HAP-1 (cell line): ENCODE data around the gene WNT9A.

ENCODE experiments used
- DNase-seq, 2 experiments: peaks; one replicate each; pipeline ENCODE4 v3.0.0-alpha.2; 2016 to 2020; ENCODE audit warnings: low spot score in 2 of 2
- H3K27me3 ChIP-seq: fragments of 250-450 bp; sonication (Bioruptor Pico); 2 replicates; pipeline ENCODE4 v1.5.1; 2020; ENCODE audit warnings: low read depth, mild to moderate bottlenecking, moderate library complexity
- H3K36me3 ChIP-seq: fragments of 250-450 bp; sonication (Bioruptor Pico); replicated peaks from 2 replicates; pipeline ENCODE4 v1.5.1; 2020; ENCODE audit warnings: mild to moderate bottlenecking
- H3K4me1 ChIP-seq: fragments of 250-450 bp; sonication (Bioruptor Pico); 2 replicates; pipeline ENCODE4 v1.5.1; 2020; ENCODE audit warnings: mild to moderate bottlenecking
- H3K4me3 ChIP-seq: fragments of 250-450 bp; sonication (Bioruptor Pico); 2 replicates; pipeline ENCODE4 v1.5.1; 2020; ENCODE audit warnings: mild to moderate bottlenecking, moderate library complexity
- H3K9me3 ChIP-seq: fragments of 250-450 bp; sonication (Bioruptor Pico); 2 replicates; pipeline ENCODE4 v1.5.1; 2020; ENCODE audit warnings: mild to moderate bottlenecking, moderate library complexity
- in situ Hi-C: fragments of 300-500 bp; cut with MboI; formaldehyde crosslinking; loops from 3 replicates; pipeline ENCODE4 v1.14.3; 2020; ENCODE audit warnings: low sequenced_read_pairs, inconsistent platforms, mixed read lengths

The WNT9A gene

GRCh38 chr1:227949341-227949921, 1.7 kb upstream of the WNT9A start:
- in situ Hi-C loops: no loop called here
- Histone ChIP-seq H3K4me3 (no peak overlapping the region), H3K4me1 (no peaks in the 10 kb centered on the region), H3K9me3 (no peaks in the 10 kb centered on the region), H3K27me3 (no peaks in the 10 kb centered on the region), H3K36me3 (no peaks in the 10 kb centered on the region)
- no peak for DNase-seq

DNA sequence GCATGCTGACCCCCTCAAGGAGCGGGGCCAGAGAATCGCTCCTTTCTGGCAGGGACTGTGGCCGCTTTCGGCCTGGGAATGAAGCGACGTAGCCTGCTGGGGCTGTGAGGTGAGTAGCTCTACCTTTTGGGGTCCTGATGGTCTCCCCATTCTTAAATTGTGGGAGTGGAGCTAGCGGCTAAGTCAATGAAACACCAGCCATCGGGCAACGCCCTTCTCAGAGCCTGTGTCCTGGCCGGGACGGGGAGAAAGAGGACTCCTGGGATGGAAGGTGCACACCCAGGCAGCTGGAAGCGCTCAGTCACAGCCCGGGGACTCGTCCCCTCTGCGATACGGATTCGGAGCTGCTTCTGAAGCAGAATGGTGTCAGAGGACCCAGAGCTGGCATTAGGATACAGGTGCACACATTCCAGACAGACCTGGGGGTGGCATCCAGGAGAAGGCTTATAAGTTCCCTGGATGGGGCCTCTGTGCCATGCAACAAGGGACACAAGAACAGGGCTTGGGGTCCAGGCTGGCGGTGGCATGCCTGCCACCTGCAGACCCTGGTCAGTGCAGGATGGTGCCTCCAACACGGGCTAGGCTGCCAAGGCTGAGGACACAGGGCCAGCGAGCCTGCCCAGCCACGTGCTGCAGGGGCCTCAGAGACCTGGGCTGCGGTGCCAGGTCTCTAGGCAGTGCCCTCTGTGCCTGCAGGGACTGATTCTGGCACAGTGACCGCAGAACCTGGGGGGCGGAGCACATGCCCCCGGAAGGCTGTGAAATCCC, 945 bp upstream of the WNT9A start:
- Histone ChIP-seq H3K36me3 (no peaks in the 10 kb centered on the region), H3K9me3 (no peaks in the 10 kb centered on the region), H3K27me3 (no peaks in the 10 kb centered on the region), H3K4me1 (no peaks in the 10 kb centered on the region), H3K4me3 (peak overlapping the region; percentile 43)
- in situ Hi-C loops: no loop called here
- no peak for DNase-seq

DNA sequence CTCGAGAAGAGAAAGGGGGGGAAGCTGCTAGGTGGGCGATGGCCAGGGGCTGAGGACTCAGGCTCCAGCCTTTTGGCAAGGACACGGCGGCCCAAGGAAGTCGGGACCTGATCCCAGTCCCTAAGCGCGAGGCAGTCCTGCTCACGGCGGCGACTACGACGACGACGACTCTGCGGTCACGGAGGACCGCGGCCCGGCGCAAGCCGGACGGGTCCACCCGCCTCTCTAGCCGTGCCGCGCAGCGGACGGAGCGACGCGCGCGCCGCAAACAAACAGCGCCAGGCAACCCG, 401 bp downstream of the WNT9A start:
- Histone ChIP-seq H3K4me1 (no peaks in the 10 kb centered on the region), H3K9me3 (no peaks in the 10 kb centered on the region), H3K27me3 (no peaks in the 10 kb centered on the region), H3K36me3 (no peaks in the 10 kb centered on the region), H3K4me3 (peak overlapping the region; percentile 38)
- in situ Hi-C loops: no loop called here
- DNase-seq: peak in 1 of 2 experiments; percentile 23

GRCh38 chr1:227946624-227947385, 927 bp downstream of the WNT9A start:
- in situ Hi-C loops: no loop called here
- no peaks in the 10 kb centered on the region for H3K36me3 ChIP-seq
- no peaks in the 10 kb centered on the region for H3K4me1 ChIP-seq
- peak overlapping the region; percentile 38 for H3K4me3 ChIP-seq
- no peaks in the 10 kb centered on the region for H3K27me3 ChIP-seq
- DNase-seq: peak; percentile 48 to 81
- H3K9me3 ChIP-seq: no peaks in the 10 kb centered on the region

DNA sequence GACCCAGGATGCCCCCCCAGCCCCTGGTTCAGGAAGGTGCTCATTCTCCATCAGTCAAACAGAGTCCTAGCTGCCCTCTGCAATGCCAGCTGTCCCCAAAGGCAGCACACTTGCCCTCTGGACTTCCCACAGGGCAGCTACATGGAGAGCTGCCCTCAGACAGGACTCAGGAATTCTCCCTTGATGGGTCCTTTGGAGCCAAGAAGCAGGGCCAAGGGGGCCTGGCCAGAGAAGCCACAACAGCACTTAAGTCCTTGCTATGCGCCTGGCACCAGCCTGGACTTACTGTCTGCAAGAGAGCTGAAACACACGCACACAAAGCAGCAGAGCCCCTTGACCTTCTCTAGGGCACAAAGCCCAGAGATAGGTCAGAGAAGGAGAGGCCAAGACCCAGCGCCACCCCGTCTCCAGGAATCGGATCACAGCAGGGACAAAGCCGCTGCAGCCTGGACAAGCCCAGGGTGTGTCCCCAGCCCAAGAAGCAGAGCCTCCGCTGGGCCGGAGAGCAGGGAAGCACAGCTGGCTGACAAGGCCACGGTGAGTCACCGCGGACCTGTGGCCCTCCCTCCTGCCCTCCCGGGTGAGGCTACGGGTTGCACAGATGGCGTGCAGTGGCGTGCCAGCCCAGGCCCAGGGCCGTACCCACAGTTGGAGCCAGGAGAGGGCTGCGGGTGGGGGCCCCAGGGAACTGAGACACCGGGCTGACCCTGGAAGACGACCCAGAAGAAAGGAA, 1.7 kb downstream of the WNT9A start:
- H3K4me3 ChIP-seq: peak overlapping the region; percentile 38; the same call in 1 of the 2 replicates
- no peaks in the 10 kb centered on the region for H3K4me1 ChIP-seq
- in situ Hi-C loops: no loop called here
- no peaks in the 10 kb centered on the region for H3K36me3 ChIP-seq
- no peaks in the 10 kb centered on the region for H3K9me3 ChIP-seq
- DNase-seq: no peak
- no peaks in the 10 kb centered on the region for H3K27me3 ChIP-seq

GRCh38 chr1:227944931-227945890, 2.5 kb downstream of the WNT9A start:
- H3K27me3 ChIP-seq: no peaks in the 10 kb centered on the region
- H3K9me3 ChIP-seq: no peaks in the 10 kb centered on the region
- DNase-seq: no peak
- H3K36me3 ChIP-seq: no peaks in the 10 kb centered on the region
- in situ Hi-C loops: no loop called here
- no peaks in the 10 kb centered on the region for H3K4me1 ChIP-seq
- H3K4me3 ChIP-seq: no peak overlapping the region

DNA sequence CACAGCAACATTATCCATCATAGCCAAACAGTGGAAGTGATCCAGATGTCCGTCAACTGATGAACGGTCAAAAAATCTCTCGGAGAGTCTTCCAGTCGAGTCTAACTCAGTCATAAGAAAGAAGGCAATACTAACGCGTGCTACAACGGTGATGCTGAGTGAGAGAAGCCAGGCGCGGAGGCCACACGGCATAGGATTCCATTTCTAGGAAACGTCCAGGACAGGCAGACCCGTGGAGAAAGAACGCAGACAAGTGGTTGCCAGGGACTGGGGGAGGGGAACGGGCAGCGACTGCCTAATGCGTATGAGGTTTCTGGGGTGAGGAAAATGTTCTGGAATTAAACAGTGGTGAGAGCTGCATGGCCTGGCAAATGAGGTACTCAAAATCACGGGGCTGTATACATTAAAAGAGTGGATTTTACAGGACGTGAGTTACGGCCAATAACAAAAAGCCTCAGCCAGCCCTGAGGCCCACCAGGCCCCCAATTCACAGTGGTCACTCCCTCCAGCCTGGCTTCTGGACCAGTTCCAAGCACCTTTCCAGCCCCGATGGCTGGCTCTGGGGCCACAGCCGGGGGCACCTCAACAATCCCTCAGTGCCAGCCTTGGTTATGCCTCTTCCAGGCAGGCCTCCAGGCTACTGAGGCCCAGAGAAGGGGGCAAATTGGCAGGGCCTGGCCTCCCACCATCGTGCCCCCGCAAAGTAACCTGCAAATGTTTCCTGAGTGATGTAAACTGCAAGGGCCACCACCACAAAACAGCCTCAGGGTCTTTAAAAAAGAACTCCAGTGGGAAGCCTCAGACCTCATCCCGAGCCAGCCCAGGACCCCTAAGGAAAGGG, 3.4 kb downstream of the WNT9A start:
- no peaks in the 10 kb centered on the region for H3K4me1 ChIP-seq
- no peaks in the 10 kb centered on the region for H3K27me3 ChIP-seq
- H3K9me3 ChIP-seq: no peaks in the 10 kb centered on the region
- no peak for DNase-seq
- in situ Hi-C loops: no loop called here
- no peaks in the 10 kb centered on the region for H3K36me3 ChIP-seq
- H3K4me3 ChIP-seq: no peak overlapping the region

GRCh38 chr1:227943381-227944089, 4.2 kb downstream of the WNT9A start:
- H3K27me3 ChIP-seq: no peaks in the 10 kb centered on the region
- DNase-seq: no peak
- no peaks in the 10 kb centered on the region for H3K4me1 ChIP-seq
- H3K36me3 ChIP-seq: no peaks in the 10 kb centered on the region
- H3K4me3 ChIP-seq: no peak overlapping the region
- in situ Hi-C loops: no loop called here
- H3K9me3 ChIP-seq: no peaks in the 10 kb centered on the region

DNA sequence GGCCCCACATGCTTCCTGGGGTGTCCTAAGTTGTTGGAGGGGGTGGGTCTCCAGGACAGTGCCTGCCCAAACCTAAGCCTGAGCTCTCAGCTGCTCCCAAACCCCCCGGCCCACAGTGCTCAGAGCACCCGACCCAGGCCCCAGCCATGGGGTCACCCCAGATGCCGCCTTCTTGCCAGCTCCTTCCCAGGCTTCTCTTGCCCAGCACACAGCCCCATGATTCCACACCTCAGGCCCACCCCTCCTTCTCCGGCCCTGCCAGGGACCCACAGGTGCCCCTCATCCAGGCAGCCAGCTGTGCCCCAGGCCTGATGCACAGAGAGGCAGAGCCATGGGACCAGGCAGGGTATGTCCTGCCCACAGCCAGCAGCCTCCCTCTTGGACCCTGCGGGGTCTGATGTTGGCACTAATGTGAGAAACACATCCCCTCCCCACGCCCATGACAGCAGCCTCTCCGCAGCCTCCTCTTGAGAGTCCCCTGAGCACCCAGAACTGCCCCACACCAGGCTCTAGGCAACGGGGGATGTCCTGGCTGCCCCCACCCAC, 4.9 kb downstream of the WNT9A start:
- H3K27me3 ChIP-seq: no peaks in the 10 kb centered on the region
- no peaks in the 10 kb centered on the region for H3K36me3 ChIP-seq
- in situ Hi-C loops: no loop called here

GRCh38 chr1:227942021-227942715, 5.6 kb downstream of the WNT9A start:
- H3K4me1 ChIP-seq: no peaks in the 10 kb centered on the region
- no peaks in the 10 kb centered on the region for H3K27me3 ChIP-seq
- H3K36me3 ChIP-seq: no peaks in the 10 kb centered on the region
- DNase-seq: no peak
- H3K4me3 ChIP-seq: no peak overlapping the region
- in situ Hi-C loops: no loop called here
- no peaks in the 10 kb centered on the region for H3K9me3 ChIP-seq

More for the DNA sequence above, 4.9 kb downstream of the WNT9A start:
- H3K9me3 ChIP-seq: no peaks in the 10 kb centered on the region
- no peaks in the 10 kb centered on the region for H3K4me1 ChIP-seq
- DNase-seq: no peak
- no peak overlapping the region for H3K4me3 ChIP-seq

DNA sequence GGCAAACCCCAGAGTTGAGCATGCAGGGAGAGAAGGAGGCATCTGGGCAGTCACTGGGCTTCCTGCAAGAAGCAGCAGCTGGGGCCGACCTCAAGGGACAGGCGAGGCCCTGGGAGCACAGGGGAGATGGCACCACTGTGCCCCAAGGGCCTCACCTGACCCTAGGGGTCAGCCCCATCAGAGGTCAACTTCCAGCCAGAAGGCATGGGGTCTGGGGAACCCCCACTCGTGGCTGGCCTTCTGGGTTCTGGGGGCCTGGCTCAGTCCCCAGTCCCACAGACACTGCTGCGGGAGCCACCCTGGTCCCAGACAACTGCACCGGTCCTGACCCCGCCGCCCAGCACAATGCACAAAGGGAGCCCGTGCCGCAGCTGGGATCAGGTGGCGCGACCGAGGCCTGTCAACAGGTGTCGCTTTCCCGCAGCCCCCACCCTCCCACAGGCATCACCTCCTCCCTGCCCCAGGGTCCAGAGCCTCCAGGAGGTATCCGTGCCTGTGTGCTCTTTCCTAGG, 6.2 kb downstream of the WNT9A start:
- in situ Hi-C loops: no loop called here
- H3K9me3 ChIP-seq: no peaks in the 10 kb centered on the region
- no peak for DNase-seq

More for the DNA sequence above, 6.2 kb downstream of the WNT9A start:
- Histone ChIP-seq H3K4me1 (no peaks in the 10 kb centered on the region), H3K4me3 (no peak overlapping the region), H3K36me3 (no peaks in the 10 kb centered on the region), H3K27me3 (no peaks in the 10 kb centered on the region)
